HG02943 (cell line): ENCODE results near the gene CCR5.

Experiments used
- ATAC-seq: cut with Tn5 transposase; IDR thresholded peaks from one replicate; pipeline ENCODE4 v1.9.1; 2021; ENCODE audit warnings: mild to moderate bottlenecking, low read depth, moderate library complexity; ENCODE audit not compliant: unreplicated experiment

CCR5 gene

GRCh38 chr3:46405301-46406019 lies 34.7 kb downstream of the CCR5 start:
- ATAC-seq, result no peak

- no peak for ATAC-seq
These were observed 35.7 kb downstream of the CCR5 start for GRCh38 chr3:46406443-46406787.

GRCh38 chr3:46406788-46407611 lies 36.3 kb downstream of the CCR5 start, which contains the start of the genes CCR5AS and CCRL2:
CCR5AS (minus strand) TSS chr3:46407066.
CCRL2 (plus strand) TSS chr3:46407259; CDS start chr3:46408080, 821 bp downstream.
- ATAC-seq, result no peak

GRCh38 chr3:46407970-46408369 lies 37.2 kb downstream of the CCR5 start:
- no peak for ATAC-seq

- no peak for ATAC-seq
These were observed 38.1 kb downstream of the CCR5 start for GRCh38 chr3:46408853-46409252.

GRCh38 chr3:46409739-46410489 lies 39.2 kb downstream of the CCR5 start:
- ATAC-seq, result no peak

GRCh38 chr3:46410669-46411068 lies 39.9 kb downstream of the CCR5 start:
- no peak for ATAC-seq

GRCh38 chr3:46411271-46411670 lies 40.5 kb downstream of the CCR5 start:
- no peak for ATAC-seq

- ATAC-seq, result no peak
These were observed 42.1 kb downstream of the CCR5 start for GRCh38 chr3:46412786-46413298.

- no peak for ATAC-seq
These were observed 43.2 kb downstream of the CCR5 start for GRCh38 chr3:46413951-46414350.

GRCh38 chr3:46414739-46415138 lies 44.0 kb downstream of the CCR5 start:
- no peak for ATAC-seq

- no peak for ATAC-seq
These were observed 45.5 kb downstream of the CCR5 start for GRCh38 chr3:46416125-46416810.

- ATAC-seq, result no peak
These were observed 46.2 kb downstream of the CCR5 start for GRCh38 chr3:46416811-46417510.

- no peak for ATAC-seq
These were observed 47.3 kb downstream of the CCR5 start for GRCh38 chr3:46417841-46418611.

- no peak for ATAC-seq
These were observed 49.1 kb downstream of the CCR5 start for GRCh38 chr3:46419816-46420215.

GRCh38 chr3:46420931-46421330 lies 50.2 kb downstream of the CCR5 start:
- no peak for ATAC-seq

GRCh38 chr3:46422617-46423016 lies 51.9 kb downstream of the CCR5 start:
- no peak for ATAC-seq

GRCh38 chr3:46423588-46423987 lies 52.8 kb downstream of the CCR5 start:
- ATAC-seq, result no peak
